COR-L47 (cell line): ENCODE data around the gene MRPL4.

ENCODE experiments used
- DNase-seq: peaks from one replicate; lab custom pipeline; 2025; lab: John Stamatoyannopoulos, UW

MRPL4 gene

GRCh38 chr19:10289167-10289835 lies 37.3 kb downstream of the MRPL4 start:
- DNase-seq: peak; percentile 78

- DNase-seq: peak; percentile 63
Observed at GRCh38 chr19:10289836-10290356, 37.9 kb downstream of the MRPL4 start, which contains the start of gene ICAM5. Gene ICAM5 (plus strand): TSS chr19:10289952. CDS start chr19:10290044, 92 bp downstream.

- no peak for DNase-seq
Observed at GRCh38 chr19:10290357-10290875, 38.4 kb downstream of the MRPL4 start.

- peak; percentile 43 for DNase-seq
Observed at GRCh38 chr19:10290876-10291553, 39.0 kb downstream of the MRPL4 start.

GRCh38 chr19:10291554-10292205 lies 39.7 kb downstream of the MRPL4 start:
- DNase-seq: no peak

GRCh38 chr19:10292206-10292788 lies 40.3 kb downstream of the MRPL4 start:
- no peak for DNase-seq

GRCh38 chr19:10292789-10293636 lies 41.0 kb downstream of the MRPL4 start:
- DNase-seq: no peak

- no peak for DNase-seq
Observed at GRCh38 chr19:10293637-10294367, 41.8 kb downstream of the MRPL4 start.

- DNase-seq: no peak
Observed at GRCh38 chr19:10294368-10294697, 42.3 kb downstream of the MRPL4 start.

- DNase-seq: no peak
Observed at GRCh38 chr19:10295305-10295846, 43.4 kb downstream of the MRPL4 start.

GRCh38 chr19:10295847-10296591 lies 44.0 kb downstream of the MRPL4 start:
- DNase-seq: no peak

- DNase-seq: no peak
Observed at GRCh38 chr19:10299545-10300458, 47.8 kb downstream of the MRPL4 start.

GRCh38 chr19:10305139-10305806 lies 53.3 kb downstream of the MRPL4 start:
- no peak for DNase-seq

GRCh38 chr19:10306327-10306726 lies 54.3 kb downstream of the MRPL4 start:
- DNase-seq: no peak

GRCh38 chr19:10309423-10309822 lies 57.4 kb downstream of the MRPL4 start, which contains the start of gene ZGLP1:
Gene ZGLP1 (minus strand): TSS chr19:10309815.
- no peak for DNase-seq
